HepG2 (cell line): ENCODE results near the gene EEPD1. TPM values are rescaled to one million over a fixed set of nuclear protein-coding genes. Genes with fewer than 3 reads are reported as not detected.

Experiments used
- ATRX ChIP-seq: sonication (generic); formaldehyde crosslinking; IDR thresholded peaks from 2 replicates; pipeline ENCODE4 v1.4.0; 2020; ENCODE audit warnings: missing genetic modification reagents, borderline replicate concordance
- CHD4 ChIP-seq: fragments of 200-600 bp; sonication (generic); IDR thresholded peaks from 2 replicates; pipeline ENCODE4 v1.7.0; 2017; ENCODE audit warnings: mild to moderate bottlenecking, low read length, borderline replicate concordance
- DBP ChIP-seq: sonication (generic); formaldehyde crosslinking; IDR thresholded peaks from 2 replicates; pipeline ENCODE4 v1.4.0; 2020; ENCODE audit warnings: missing genetic modification reagents; ENCODE audit errors: not compliant biosample characterization
- FOSL2 ChIP-seq: sonication (generic); formaldehyde crosslinking; IDR thresholded peaks from 2 replicates; pipeline ENCODE4 v1.4.0; 2020; ENCODE audit warnings: missing genetic modification reagents
- FOXK1 ChIP-seq: sonication (generic); formaldehyde crosslinking; IDR thresholded peaks from 2 replicates; pipeline ENCODE4 v1.4.0; 2020; ENCODE audit warnings: low read depth, missing genetic modification reagents, borderline replicate concordance
- KLF15 ChIP-seq: sonication (generic); formaldehyde crosslinking; IDR thresholded peaks from 2 replicates; pipeline ENCODE4 v1.8.1; 2023; ENCODE audit warnings: borderline replicate concordance, mild to moderate bottlenecking, inconsistent platforms, missing genetic modification reagents, mixed read lengths
- KLF6 ChIP-seq: IDR thresholded peaks from 2 replicates; pipeline ENCODE4 v1.8.0; 2016; ENCODE audit warnings: missing biosample characterization, missing genetic modification reagents
- LCORL ChIP-seq, 2 experiments: fragments of 450-650 bp in 1 of 2; sonication (generic) in 1 of 2; formaldehyde crosslinking in 1 of 2; IDR thresholded peaks; 2 replicates each; pipeline versions ENCODE4 v1.5.0 to v1.6.1; 2017 to 2020; ENCODE audit warnings: antibody characterized with exemption in 1 of 2, missing genetic modification reagents in 1 of 2
- NFATC3 ChIP-seq: sonication (generic); formaldehyde crosslinking; IDR thresholded peaks from 2 replicates; pipeline ENCODE4 v1.5.1; 2020; ENCODE audit warnings: mild to moderate bottlenecking, missing genetic modification reagents
- NR2F2 ChIP-seq: IDR thresholded peaks from 2 replicates; pipeline ENCODE4 v1.6.1; 2012; ENCODE audit warnings: low read depth, inconsistent platforms, borderline replicate concordance
- ONECUT2 ChIP-seq: sonication (generic); formaldehyde crosslinking; IDR thresholded peaks from 2 replicates; pipeline ENCODE4 v1.4.0; 2020; ENCODE audit warnings: missing genetic modification reagents
- PHF21A ChIP-seq: sonication (generic); formaldehyde crosslinking; IDR thresholded peaks from 2 replicates; pipeline ENCODE4 v1.5.0; 2020; ENCODE audit warnings: mild to moderate bottlenecking, missing genetic modification reagents
- SNRNP70 ChIP-seq: fragments of 200-400 bp; formaldehyde crosslinking; IDR thresholded peaks from 2 replicates; pipeline ENCODE4 v1.6.1; 2017; ENCODE audit warnings: mild to moderate bottlenecking, low read depth, low read length, moderate library complexity
- SRSF4 ChIP-seq: fragments of 200-400 bp; formaldehyde crosslinking; IDR thresholded peaks from one replicate; pipeline ENCODE4 v1.6.1; 2018; ENCODE audit warnings: mild to moderate bottlenecking, low read depth, low read length, moderate library complexity; ENCODE audit not compliant: poor library complexity, severe bottlenecking
- SRSF9 ChIP-seq: fragments of 200-400 bp; formaldehyde crosslinking; IDR thresholded peaks from 2 replicates; pipeline ENCODE4 v1.6.1; 2018; ENCODE audit warnings: borderline replicate concordance, mild to moderate bottlenecking, low read depth, low read length; ENCODE audit not compliant: insufficient read depth, poor library complexity, severe bottlenecking
- XBP1 ChIP-seq: sonication (generic); formaldehyde crosslinking; IDR thresholded peaks from 2 replicates; pipeline ENCODE4 v1.5.0; 2020; ENCODE audit warnings: missing genetic modification reagents
- ZNF33B ChIP-seq: sonication (generic); formaldehyde crosslinking; IDR thresholded peaks from 2 replicates; pipeline ENCODE4 v1.5.1; 2020; ENCODE audit warnings: mild to moderate bottlenecking, missing genetic modification reagents
- ZNF484 ChIP-seq: sonication (generic); formaldehyde crosslinking; IDR thresholded peaks from 2 replicates; pipeline ENCODE4 v1.5.1; 2020; ENCODE audit warnings: mild to moderate bottlenecking, low read depth, missing genetic modification reagents, borderline replicate concordance
- ZNF644 ChIP-seq: IDR thresholded peaks from 2 replicates; pipeline ENCODE4 v1.6.1; 2016; ENCODE audit warnings: low read depth
- ZNF720 ChIP-seq: sonication (generic); formaldehyde crosslinking; IDR thresholded peaks from 2 replicates; pipeline ENCODE4 v1.4.0; 2020; ENCODE audit warnings: missing genetic modification reagents
- ZNF800 ChIP-seq: sonication (generic); formaldehyde crosslinking; IDR thresholded peaks from 2 replicates; pipeline ENCODE4 v1.4.0; 2020; ENCODE audit warnings: missing genetic modification reagents
- ZNF841 ChIP-seq: sonication (generic); formaldehyde crosslinking; IDR thresholded peaks from 2 replicates; pipeline ENCODE4 v1.8.1; 2023; ENCODE audit warnings: missing genetic modification reagents, borderline replicate concordance
- ZNF850 ChIP-seq: sonication (generic); formaldehyde crosslinking; conservative IDR thresholded peaks from 2 replicates; pipeline ENCODE4 v1.9.0; 2021; ENCODE audit warnings: mild to moderate bottlenecking, missing genetic modification reagents
- ZSCAN9 ChIP-seq: IDR thresholded peaks from 2 replicates; pipeline ENCODE4 v1.6.1; 2016; ENCODE audit warnings: borderline replicate concordance
- polyA plus RNA-seq, 8 experiments: library from polyadenylated mRNA; depleted of rRNA in 3 of 8; stranded (reverse) in 7 of 8; unstranded in 1 of 8; fragments of >200 nt; fragmentation: Illumina TruSeq in 4 of 8; extraction: Trizol in 4 of 8; gene quantifications; 2 replicates each; pipeline versions ENCODE4 v1.2.1 to v1.2.3, GENCODE V29; 2011 to 2016; ENCODE audit warnings: low read depth in 4 of 8, missing spikeins in 1 of 8, mixed read lengths in 1 of 8; ENCODE audit not compliant: insufficient read depth in 1 of 8
- total RNA-seq, 5 experiments: library from RNA; depleted of rRNA; stranded (reverse); fragments of >200 nt; fragmentation: Illumina TruSeq; extraction: Trizol; gene quantifications; 2 replicates each; pipeline ENCODE4 v1.2.3, GENCODE V29; 2016; ENCODE audit warnings: low read depth in 1 of 5
- TF ChIP-seq, protein P1 (sequence below): sonication (generic); formaldehyde crosslinking; IDR thresholded peaks from 2 replicates; pipeline ENCODE4 v1.5.0; 2020; ENCODE audit warnings: missing genetic modification reagents, mild to moderate bottlenecking, borderline replicate concordance
- TF ChIP-seq, protein P2 (sequence below): sonication (generic); formaldehyde crosslinking; IDR thresholded peaks from 2 replicates; pipeline ENCODE4 v1.5.1; 2020; ENCODE audit warnings: missing genetic modification reagents, mild to moderate bottlenecking, borderline replicate concordance

Gene EEPD1
- total and polyA plus RNA-seq, 2 of the 13 experiments (the other 11 are each of a cell fraction or from before 2014, with no cell fraction given): 10.1 to 16.4 TPM

- no peak for TF ChIP-seq KLF15 (CRISPR knock-in tag)
- no peak for TF ChIP-seq ATRX (CRISPR knock-in tag)
- no peak for TF ChIP-seq SRSF4
- peak; percentile 89 for TF ChIP-seq ONECUT2 (CRISPR knock-in tag)
- TF ChIP-seq ZNF484 (CRISPR knock-in tag): no peak
- peak; percentile 77 for TF ChIP-seq FOSL2
- no peak for TF ChIP-seq XBP1 (CRISPR knock-in tag)
- TF ChIP-seq ZNF720 (CRISPR knock-in tag): no peak
- peak; percentile 81 for TF ChIP-seq PHF21A (CRISPR knock-in tag)
- TF ChIP-seq LCORL (IDR thresholded peaks at IDR 0.05): no peak
- TF ChIP-seq LCORL (CRISPR knock-in tag; IDR thresholded peaks at IDR 0.05): peak; percentile 90
- no peak for TF ChIP-seq ZNF841 (CRISPR knock-in tag)
- TF ChIP-seq, protein P1, sequence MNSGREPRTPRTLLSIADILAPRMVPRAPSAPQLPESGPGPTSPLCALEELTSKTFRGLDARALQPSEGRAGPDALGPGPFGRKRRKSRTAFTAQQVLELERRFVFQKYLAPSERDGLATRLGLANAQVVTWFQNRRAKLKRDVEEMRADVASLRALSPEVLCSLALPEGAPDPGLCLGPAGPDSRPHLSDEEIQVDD: no peak
- TF ChIP-seq, protein P2, sequence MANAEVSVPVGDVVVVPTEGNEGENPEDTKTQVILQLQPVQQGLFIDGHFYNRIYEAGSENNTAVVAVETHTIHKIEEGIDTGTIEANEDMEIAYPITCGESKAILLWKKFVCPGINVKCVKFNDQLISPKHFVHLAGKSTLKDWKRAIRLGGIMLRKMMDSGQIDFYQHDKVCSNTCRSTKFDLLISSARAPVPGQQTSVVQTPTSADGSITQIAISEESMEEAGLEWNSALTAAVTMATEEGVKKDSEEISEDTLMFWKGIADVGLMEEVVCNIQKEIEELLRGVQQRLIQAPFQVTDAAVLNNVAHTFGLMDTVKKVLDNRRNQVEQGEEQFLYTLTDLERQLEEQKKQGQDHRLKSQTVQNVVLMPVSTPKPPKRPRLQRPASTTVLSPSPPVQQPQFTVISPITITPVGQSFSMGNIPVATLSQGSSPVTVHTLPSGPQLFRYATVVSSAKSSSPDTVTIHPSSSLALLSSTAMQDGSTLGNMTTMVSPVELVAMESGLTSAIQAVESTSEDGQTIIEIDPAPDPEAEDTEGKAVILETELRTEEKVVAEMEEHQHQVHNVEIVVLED (CRISPR knock-in tag): 0 out of 2 replicates have a peak, but pooled peaks have one; percentile 32
- TF ChIP-seq NFATC3 (CRISPR knock-in tag): no peak
- TF ChIP-seq DBP: no peak
- no peak for TF ChIP-seq ZNF644 (CRISPR knock-in tag)
- peak; percentile 86 for TF ChIP-seq NR2F2
- no peak for TF ChIP-seq ZNF850 (CRISPR knock-in tag)
- TF ChIP-seq SNRNP70: no peak
- TF ChIP-seq SRSF9: no peak
- no peak for TF ChIP-seq ZNF33B (CRISPR knock-in tag)
- no peak for TF ChIP-seq KLF6 (CRISPR knock-in tag)
- no peak for TF ChIP-seq ZSCAN9 (CRISPR knock-in tag)
- no peak for TF ChIP-seq CHD4
- TF ChIP-seq ZNF800 (CRISPR knock-in tag): no peak
- no peak for TF ChIP-seq FOXK1
Measured at GRCh38 chr7:36272567-36273269, 119.7 kb downstream of the EEPD1 start (continued).
